GM18861 (cell line): Measurements from ENCODE around the gene PLA2G4E.

Experiments used
- ATAC-seq: cut with Tn5 transposase; IDR thresholded peaks from one replicate; pipeline ENCODE4 v1.9.1; 2021; ENCODE audit not compliant: unreplicated experiment

Gene PLA2G4E, protein sequence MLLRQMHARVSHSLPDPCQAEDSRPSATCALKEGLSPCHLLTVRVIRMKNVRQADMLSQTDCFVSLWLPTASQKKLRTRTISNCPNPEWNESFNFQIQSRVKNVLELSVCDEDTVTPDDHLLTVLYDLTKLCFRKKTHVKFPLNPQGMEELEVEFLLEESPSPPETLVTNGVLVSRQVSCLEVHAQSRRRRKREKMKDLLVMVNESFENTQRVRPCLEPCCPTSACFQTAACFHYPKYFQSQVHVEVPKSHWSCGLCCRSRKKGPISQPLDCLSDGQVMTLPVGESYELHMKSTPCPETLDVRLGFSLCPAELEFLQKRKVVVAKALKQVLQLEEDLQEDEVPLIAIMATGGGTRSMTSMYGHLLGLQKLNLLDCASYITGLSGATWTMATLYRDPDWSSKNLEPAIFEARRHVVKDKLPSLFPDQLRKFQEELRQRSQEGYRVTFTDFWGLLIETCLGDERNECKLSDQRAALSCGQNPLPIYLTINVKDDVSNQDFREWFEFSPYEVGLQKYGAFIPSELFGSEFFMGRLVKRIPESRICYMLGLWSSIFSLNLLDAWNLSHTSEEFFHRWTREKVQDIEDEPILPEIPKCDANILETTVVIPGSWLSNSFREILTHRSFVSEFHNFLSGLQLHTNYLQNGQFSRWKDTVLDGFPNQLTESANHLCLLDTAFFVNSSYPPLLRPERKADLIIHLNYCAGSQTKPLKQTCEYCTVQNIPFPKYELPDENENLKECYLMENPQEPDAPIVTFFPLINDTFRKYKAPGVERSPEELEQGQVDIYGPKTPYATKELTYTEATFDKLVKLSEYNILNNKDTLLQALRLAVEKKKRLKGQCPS

GRCh38 chr15:42020713-42021273 lies at the start of gene PLA2G4E:
Gene PLA2G4E, minus strand, starts transcription at chr15:42021042. Its CDS starts 12 bp downstream, at chr15:42021030.
- ATAC-seq = no peak

GRCh38 chr15:42070279-42070975 lies 49.6 kb upstream of the PLA2G4E start:
- no peak for ATAC-seq

GRCh38 chr15:42069496-42070278 lies 48.8 kb upstream of the PLA2G4E start:
- no peak for ATAC-seq

- ATAC-seq = no peak
These were observed 48.2 kb upstream of the PLA2G4E start for GRCh38 chr15:42069025-42069424.

DNA sequence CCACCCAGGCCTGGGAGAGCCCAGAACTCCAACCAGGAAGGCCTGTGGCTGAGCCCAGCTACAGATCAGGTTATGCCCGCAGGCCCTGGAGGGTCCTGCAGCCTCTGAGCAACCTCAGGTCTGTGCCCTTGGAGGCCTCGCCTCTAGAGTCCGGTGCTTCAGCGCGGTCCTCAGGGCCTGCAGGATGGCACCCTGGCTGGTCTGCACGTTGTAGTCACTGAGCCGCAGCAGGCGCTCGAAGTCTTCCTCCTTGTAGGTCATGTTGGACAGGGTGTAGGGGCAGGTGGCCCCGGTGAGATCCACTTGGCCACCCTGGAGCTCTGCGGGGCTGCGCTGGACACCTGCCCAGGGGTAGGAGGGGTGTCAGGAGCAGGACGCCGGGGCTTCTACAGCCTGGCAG lies 47.8 kb upstream of the PLA2G4E start:
- ATAC-seq = no peak

DNA sequence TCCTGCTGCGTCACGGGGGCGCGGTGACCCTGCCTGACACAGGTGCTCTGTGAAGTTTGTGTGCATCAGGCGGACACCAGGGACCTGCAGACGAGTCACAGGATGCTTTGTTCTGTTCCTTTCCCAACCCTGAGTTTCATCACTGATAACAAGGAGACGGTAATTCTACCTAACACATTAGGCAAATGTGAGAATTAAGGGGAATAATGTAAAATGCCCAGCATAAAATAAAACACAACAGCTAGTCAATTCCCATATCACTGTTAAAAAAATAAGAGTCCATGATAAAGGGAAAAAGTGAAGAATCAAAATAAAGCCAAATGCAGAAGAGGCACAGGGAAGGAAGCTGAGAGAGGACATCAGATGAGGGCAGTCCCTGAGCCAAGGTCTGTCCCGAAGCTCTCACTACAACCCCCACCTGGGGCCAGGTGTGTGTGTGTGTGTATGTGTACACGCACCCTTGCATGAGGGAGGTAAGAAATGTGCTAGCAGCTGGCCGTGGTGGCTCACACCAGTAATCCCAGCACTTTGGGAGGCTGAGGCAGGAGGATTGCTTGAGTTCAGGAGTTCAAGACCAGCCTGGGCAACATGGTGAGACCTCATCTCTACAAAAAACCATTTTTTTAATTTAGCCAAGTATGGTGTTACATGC lies 46.0 kb upstream of the PLA2G4E start:
- ATAC-seq = no peak

- no peak for ATAC-seq
These were observed 44.6 kb upstream of the PLA2G4E start for GRCh38 chr15:42065468-42065867.

GRCh38 chr15:42065033-42065432 lies 44.2 kb upstream of the PLA2G4E start:
- ATAC-seq = no peak

DNA sequence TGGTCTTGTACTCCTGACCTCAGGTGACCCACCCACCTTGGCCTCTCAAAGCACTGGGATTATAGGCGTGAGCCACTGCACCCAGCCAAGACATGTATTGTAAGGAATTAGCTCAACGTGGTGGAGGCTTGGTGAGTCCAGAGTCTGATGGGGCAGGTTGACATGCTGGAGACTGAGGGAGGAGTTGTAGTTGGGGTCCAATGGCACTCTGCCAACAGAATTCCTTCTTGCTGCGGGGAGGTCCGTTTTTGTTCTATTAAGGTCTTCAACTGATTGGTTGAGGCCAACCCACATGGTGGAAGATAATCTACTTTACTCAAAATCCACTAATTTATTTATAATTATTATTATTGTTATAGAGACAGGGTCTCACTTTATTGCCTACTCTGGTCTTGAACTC lies 43.4 kb upstream of the PLA2G4E start:
- ATAC-seq = no peak

- no peak for ATAC-seq
These were observed 42.4 kb upstream of the PLA2G4E start for GRCh38 chr15:42063122-42063848.

GRCh38 chr15:42062284-42062806 lies 41.5 kb upstream of the PLA2G4E start:
- ATAC-seq = no peak

- ATAC-seq = no peak
These were observed 40.0 kb upstream of the PLA2G4E start for GRCh38 chr15:42060797-42061196.

GRCh38 chr15:42060477-42060763 lies 39.6 kb upstream of the PLA2G4E start:
- no peak for ATAC-seq

GRCh38 chr15:42059661-42060476 lies 39.0 kb upstream of the PLA2G4E start:
- no peak for ATAC-seq

GRCh38 chr15:42058791-42059190 lies 37.9 kb upstream of the PLA2G4E start:
- no peak for ATAC-seq

GRCh38 chr15:42057799-42058646 lies 37.2 kb upstream of the PLA2G4E start:
- no peak for ATAC-seq
